Thoracic aorta (tissue), 2 donors: ENCODE results near the gene HOXB1. TPM values are rescaled to one million over a fixed set of nuclear protein-coding genes. Genes with fewer than 3 reads are reported as not detected.
A peak's percentile ranks its signal among the peaks of the same experiment; 100 is the strongest.

Experiments
- ATAC-seq: fragments of 150-250 bp; one replicate; pipeline ENCODE4 v1.8.0; 2017; ENCODE audit warnings: low read depth; ENCODE audit not compliant: insufficient number of reproducible peaks, low FRiP score
- DNase-seq: peaks from one replicate; pipeline ENCODE4 v3.0.0-alpha.2; 2020; ENCODE audit warnings: low spot score
- H3K27ac ChIP-seq, 2 donors: fragments of 200-600 bp; sonication (generic); 1 replicate in 1 of 2; 2 replicates in 1 of 2; pipeline ENCODE4 v1.5.1; 2016; ENCODE audit warnings: mild to moderate bottlenecking in 2 of 2, moderate library complexity in 2 of 2
- H3K27me3 ChIP-seq: fragments of 200-600 bp; sonication (generic); replicated peaks from 2 replicates; pipeline ENCODE4 v1.6.0; 2016; ENCODE audit warnings: mild to moderate bottlenecking; ENCODE audit not compliant: insufficient read depth
- H3K36me3 ChIP-seq: fragments of 200-600 bp; sonication (generic); one replicate; pipeline ENCODE4 v1.5.1; 2016
- H3K4me1 ChIP-seq, 2 donors: fragments of 200-600 bp; sonication (generic); 1 replicate in 1 of 2; 2 replicates in 1 of 2; pipeline versions ENCODE4 v1.5.1 to v1.6.0; 2016; ENCODE audit warnings: low read depth in 2 of 2, mild to moderate bottlenecking in 1 of 2; ENCODE audit not compliant: control insufficient read depth in 1 of 2
- H3K4me3 ChIP-seq: fragments of 200-600 bp; sonication (generic); 2 replicates; pipeline ENCODE4 v1.5.1; 2016; ENCODE audit warnings: mild to moderate bottlenecking
- H3K9me3 ChIP-seq: fragments of 200-600 bp; sonication (generic); 2 replicates; pipeline ENCODE4 v1.5.1; 2016
- total RNA-seq, 2 donors: library from RNA; depleted of rRNA; stranded (reverse); fragments of >200 nt; gene quantifications; one replicate each; pipeline versions ENCODE4 v1.1.0 to v1.2.3, GENCODE V29; 2016
- TF ChIP-seq, protein P1 (sequence below): fragments of 200-600 bp; sonication (generic); IDR thresholded peaks from one replicate; pipeline ENCODE4 v1.5.1; 2019; ENCODE audit warnings: antibody characterized with exemption

Gene HOXB1
- total RNA-seq, 2 donors from 2014 or later = not detected

DNA sequence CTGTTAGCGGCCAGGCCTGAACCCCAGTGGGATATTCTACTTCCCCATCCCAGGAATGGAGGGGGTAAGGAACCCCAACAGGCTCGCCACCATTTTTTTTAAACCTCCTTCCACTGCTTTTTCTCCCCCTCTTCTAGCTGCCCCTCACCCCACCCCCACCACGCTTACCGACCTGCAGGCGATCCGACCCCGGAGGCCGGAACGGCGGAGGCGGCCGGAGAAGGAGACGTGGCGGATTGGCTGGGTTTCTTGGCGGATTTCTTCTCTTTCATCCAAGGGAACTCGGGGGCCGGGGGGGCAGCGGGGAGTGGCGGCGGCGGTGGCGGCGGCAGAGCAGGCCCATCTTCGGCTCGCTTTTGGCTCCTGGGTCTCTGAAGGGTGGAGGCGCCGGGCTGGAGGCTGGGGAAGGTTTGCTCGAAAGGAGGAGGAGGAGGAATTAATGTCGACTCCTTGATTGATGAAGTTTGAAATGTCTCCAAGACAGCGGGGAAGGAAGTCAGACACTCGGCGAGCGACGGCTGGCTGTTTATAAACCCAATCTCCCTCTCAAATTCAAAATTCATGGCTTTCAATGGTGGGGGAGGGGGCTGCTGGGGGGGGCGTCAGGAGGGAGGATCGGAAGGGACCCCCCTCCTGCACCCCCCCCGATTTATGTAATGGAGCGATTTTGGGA is 13.7 kb upstream of the HOXB1 start:
- Histone ChIP-seq H3K9me3 (no peaks in the 10 kb centered on the region), H3K4me1 (peaks cover 31 to 48% of the 10 kb centered on the region in 2 donors)
- peak; percentile 4 for ATAC-seq

DNA sequence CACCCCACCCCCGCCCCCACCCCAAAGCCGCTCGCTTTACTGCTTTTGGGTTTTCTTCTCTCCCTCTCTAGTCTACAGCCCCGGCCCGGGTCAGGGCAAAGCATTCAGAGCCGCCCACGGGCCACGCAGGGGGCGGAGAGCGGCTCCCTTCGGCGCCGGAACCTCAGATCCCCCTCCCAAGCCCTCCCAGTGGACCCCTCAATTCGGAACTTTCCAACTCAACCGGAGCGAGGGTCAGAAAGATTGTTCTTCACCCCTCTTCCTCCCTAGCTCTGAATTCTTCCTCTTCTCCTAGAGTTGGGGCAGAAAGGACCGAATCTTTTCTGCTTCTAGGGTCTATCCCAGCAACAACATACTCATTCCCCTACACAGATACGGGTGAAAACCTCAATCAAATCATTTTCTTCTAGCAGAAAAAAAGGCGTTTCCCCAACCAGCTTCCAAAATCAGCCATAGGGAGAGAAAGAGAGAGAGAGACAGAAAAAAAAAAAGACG is 13.1 kb upstream of the HOXB1 start:
- H3K27me3 ChIP-seq = no peaks in the 10 kb centered on the region
- no peak for ATAC-seq

More for the DNA sequence above, 13.7 kb upstream of the HOXB1 start:
- Histone ChIP-seq H3K4me3 (peak overlapping the region; percentile 88), H3K36me3 (no peaks in the 10 kb centered on the region), H3K27me3 (no peaks in the 10 kb centered on the region), H3K27ac (peak overlapping the region; percentile 93 to 95)
- peak; percentile 81 for DNase-seq
- TF ChIP-seq, protein P1, sequence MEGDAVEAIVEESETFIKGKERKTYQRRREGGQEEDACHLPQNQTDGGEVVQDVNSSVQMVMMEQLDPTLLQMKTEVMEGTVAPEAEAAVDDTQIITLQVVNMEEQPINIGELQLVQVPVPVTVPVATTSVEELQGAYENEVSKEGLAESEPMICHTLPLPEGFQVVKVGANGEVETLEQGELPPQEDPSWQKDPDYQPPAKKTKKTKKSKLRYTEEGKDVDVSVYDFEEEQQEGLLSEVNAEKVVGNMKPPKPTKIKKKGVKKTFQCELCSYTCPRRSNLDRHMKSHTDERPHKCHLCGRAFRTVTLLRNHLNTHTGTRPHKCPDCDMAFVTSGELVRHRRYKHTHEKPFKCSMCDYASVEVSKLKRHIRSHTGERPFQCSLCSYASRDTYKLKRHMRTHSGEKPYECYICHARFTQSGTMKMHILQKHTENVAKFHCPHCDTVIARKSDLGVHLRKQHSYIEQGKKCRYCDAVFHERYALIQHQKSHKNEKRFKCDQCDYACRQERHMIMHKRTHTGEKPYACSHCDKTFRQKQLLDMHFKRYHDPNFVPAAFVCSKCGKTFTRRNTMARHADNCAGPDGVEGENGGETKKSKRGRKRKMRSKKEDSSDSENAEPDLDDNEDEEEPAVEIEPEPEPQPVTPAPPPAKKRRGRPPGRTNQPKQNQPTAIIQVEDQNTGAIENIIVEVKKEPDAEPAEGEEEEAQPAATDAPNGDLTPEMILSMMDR = no peak

DNA sequence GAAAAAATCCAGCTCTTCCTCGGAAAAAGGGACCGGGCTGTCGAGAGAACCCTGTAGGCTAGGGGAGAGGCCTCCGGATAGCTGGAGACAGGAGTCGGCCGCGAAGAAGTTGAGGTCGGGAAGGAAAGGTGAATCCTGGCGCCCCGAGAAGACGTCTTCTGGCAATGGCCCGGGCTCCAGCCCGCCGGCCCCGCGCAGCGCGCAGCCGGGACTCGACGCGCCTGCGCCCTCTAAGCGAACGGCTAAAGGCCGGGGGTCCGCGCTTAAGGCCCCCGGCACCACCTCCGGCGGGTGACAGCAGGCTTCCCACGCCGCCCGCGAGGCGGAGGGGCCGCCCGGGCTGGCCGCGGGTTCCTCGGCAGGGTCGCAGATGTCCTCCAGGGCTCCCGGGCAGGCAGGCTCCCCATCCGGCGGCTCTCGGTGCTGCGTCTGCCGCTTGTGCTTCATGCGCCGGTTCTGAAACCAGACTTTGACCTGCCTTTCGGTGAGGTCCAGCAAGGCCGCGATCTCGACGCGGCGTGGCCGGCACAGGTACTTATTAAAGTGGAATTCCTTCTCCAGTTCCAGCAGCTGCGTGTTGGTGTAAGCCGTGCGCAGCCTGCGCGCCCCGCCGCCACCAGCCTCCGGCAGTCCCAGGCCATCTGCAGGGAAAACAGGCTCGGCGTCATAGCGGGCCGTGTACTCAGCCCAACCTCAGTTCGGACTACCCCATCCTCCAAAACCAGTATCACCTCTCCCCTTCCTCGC is 12.5 kb upstream of the HOXB1 start:
- no peaks in the 10 kb centered on the region for H3K9me3 ChIP-seq
- TF ChIP-seq, protein P1 = peak; percentile 46
- peaks cover 24 to 39% of the 10 kb centered on the region in 2 donors for H3K4me1 ChIP-seq
- ATAC-seq (no peak), DNase-seq (no peak)
- no peaks in the 10 kb centered on the region for H3K36me3 ChIP-seq
- peak overlapping the region; percentile 88 for H3K4me3 ChIP-seq
- H3K27ac ChIP-seq = peak overlapping the region; percentile 93 to 95
- no peaks in the 10 kb centered on the region for H3K27me3 ChIP-seq

More for the DNA sequence above, 13.1 kb upstream of the HOXB1 start:
- TF ChIP-seq, protein P1 = no peak
- H3K9me3 ChIP-seq = no peaks in the 10 kb centered on the region
- peak overlapping the region; percentile 93 to 95 for H3K27ac ChIP-seq
- H3K36me3 ChIP-seq = no peaks in the 10 kb centered on the region
- peak overlapping the region; percentile 88 for H3K4me3 ChIP-seq
- peaks cover 29 to 45% of the 10 kb centered on the region in 2 donors for H3K4me1 ChIP-seq
- no peak for DNase-seq

DNA sequence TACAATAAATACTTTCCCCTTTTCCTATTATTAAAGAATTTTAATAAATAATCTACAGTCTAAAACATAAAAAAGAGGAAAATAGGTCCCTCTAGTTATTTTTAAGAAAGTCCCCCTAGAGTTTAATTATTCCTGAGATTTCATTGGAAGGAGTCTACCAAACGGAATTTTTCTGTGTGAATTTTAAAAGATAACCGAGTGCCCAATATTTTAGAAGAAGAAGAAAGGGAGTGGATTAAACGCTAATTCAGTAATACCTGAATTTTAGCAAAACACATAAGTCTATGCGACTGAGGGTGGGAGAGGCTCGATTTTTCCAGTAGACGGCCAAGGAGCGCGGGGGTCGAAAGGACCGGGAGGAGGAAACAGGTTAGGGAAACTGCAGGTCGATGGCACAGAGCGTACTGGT is 11.9 kb upstream of the HOXB1 start:
- peak overlapping the region; percentile 88 for H3K4me3 ChIP-seq
- peaks cover 20 to 33% of the 10 kb centered on the region in 2 donors for H3K4me1 ChIP-seq
- TF ChIP-seq, protein P1 = no peak
- H3K27ac ChIP-seq = peak overlapping the region; percentile 93 to 95
- H3K36me3 ChIP-seq = no peaks in the 10 kb centered on the region
- no peaks in the 10 kb centered on the region for H3K27me3 ChIP-seq
- no peaks in the 10 kb centered on the region for H3K9me3 ChIP-seq
- ATAC-seq = no peak
- no peak for DNase-seq

DNA sequence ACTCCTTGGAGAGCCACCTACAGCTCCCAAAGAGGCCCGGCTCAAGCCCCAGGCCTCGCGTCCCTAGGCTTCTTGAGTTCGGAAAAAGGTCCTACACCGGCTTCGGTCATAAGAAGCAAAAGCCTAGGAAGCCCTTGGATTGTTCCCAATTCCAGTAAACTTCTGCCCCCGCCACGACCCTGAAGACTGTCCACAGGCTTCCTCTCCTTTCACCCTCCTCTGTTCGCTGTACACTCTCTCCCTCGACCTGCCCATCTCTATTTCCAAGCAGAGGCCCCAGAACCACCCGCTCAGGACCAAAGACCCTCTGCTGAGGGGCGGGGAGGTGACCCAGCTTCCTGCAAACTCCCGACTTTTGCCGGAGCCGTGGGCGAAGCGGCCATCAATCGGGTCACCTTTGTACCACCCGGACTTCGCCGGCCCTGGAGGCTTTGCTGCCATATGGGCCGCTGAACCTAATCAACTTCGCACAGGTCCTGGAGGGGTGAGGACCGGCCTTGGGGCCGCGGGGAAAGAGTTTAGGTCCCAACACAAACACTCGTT is 11.4 kb upstream of the HOXB1 start:
- Histone ChIP-seq H3K27me3 (no peaks in the 10 kb centered on the region), H3K36me3 (no peaks in the 10 kb centered on the region), H3K9me3 (no peaks in the 10 kb centered on the region), H3K4me1 (peaks cover 16 to 30% of the 10 kb centered on the region in 2 donors), H3K4me3 (peak overlapping the region; percentile 88), H3K27ac (peak overlapping the region; percentile 93 to 95)
- no peak for ATAC-seq
- no peak for DNase-seq
- TF ChIP-seq, protein P1 = no peak
